GM12875 (cell line): ENCODE results near the gene PLA2G4A.

Experiments used
- H3K4me3 ChIP-seq: one replicate; pipeline ENCODE4 v1.5.1; 2011; ENCODE audit warnings: low read depth, low read length, control low read depth
- TF ChIP-seq, protein P1 (sequence below): IDR thresholded peaks from 2 replicates; pipeline ENCODE4 v1.5.1; 2011; ENCODE audit warnings: low read depth, mild to moderate bottlenecking, control low read depth, inconsistent platforms, low read length, moderate library complexity, borderline replicate concordance; ENCODE audit not compliant: insufficient read depth

The PLA2G4A gene

GRCh38 chr1:186807163-186807562 is 21.6 kb upstream of the PLA2G4A start:
- no peak overlapping the region for H3K4me3 ChIP-seq
- TF ChIP-seq, protein P1, sequence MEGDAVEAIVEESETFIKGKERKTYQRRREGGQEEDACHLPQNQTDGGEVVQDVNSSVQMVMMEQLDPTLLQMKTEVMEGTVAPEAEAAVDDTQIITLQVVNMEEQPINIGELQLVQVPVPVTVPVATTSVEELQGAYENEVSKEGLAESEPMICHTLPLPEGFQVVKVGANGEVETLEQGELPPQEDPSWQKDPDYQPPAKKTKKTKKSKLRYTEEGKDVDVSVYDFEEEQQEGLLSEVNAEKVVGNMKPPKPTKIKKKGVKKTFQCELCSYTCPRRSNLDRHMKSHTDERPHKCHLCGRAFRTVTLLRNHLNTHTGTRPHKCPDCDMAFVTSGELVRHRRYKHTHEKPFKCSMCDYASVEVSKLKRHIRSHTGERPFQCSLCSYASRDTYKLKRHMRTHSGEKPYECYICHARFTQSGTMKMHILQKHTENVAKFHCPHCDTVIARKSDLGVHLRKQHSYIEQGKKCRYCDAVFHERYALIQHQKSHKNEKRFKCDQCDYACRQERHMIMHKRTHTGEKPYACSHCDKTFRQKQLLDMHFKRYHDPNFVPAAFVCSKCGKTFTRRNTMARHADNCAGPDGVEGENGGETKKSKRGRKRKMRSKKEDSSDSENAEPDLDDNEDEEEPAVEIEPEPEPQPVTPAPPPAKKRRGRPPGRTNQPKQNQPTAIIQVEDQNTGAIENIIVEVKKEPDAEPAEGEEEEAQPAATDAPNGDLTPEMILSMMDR, result no peak

DNA sequence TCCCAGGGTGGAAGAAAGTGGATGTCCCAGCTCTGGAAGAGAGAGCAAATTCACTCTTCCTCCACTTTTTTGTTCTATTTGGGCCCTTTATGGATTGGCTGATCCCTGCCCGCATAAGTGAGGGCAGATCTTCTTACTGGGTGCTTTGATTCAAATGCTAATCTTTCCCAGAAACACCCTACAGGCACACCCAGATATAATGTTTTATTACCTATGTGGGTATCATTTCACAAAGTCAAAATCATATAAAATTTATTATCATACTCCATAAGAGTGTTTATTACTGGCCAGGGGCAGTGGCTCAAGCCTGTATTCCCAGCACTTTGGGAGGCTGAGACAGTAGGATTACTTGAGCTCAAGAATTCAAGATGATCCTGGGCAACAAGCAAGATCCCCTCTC is 16.9 kb upstream of the PLA2G4A start:
- TF ChIP-seq, protein P1, result no peak
- H3K4me3 ChIP-seq, result no peak overlapping the region

DNA sequence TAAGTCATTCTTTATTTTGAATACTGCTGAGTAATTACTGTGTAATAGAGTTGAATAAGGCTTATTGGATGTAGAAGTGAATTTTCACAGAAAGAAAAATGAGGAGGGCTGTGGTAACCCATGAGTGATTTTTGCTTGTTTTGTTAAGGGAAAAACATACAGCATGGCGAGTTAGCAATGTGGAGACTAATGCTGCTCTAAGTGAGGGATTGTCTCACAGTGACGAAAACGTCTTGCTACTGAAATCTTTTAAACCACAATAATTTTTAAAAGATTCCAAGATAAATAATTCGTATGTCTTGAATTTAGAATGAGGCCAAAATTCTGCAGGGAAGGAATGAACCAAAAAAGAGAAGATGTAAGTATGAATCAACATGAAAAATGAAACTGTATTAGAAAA is 16.2 kb upstream of the PLA2G4A start:
- TF ChIP-seq, protein P1, result no peak
- H3K4me3 ChIP-seq, result no peak overlapping the region

DNA sequence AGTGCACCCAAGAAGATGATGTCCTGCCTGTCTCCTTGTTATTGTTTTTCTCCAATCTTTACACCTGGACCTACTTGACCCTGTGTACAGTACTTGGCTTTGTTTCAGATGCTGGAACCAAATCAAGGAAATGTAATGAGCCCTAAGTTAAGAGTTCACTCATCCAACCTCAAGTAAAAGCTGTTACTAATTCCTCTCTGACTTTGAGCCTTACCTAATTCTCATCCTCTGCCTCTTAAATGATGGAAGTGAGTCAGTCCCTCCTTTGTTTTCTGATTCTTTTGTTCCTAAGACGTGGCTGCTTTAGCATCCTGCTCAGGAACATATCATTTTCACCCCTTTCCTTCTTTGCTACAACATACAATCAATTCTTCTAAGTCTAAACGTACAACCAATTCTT is 15.3 kb upstream of the PLA2G4A start:
- TF ChIP-seq, protein P1, result no peak

GRCh38 chr1:186819126-186819525 is 9.6 kb upstream of the PLA2G4A start:
- no peak overlapping the region for H3K4me3 ChIP-seq
- TF ChIP-seq, protein P1, result no peak

More for the DNA sequence above, 15.3 kb upstream of the PLA2G4A start:
- H3K4me3 ChIP-seq, result no peak overlapping the region

GRCh38 chr1:186819563-186819962 is 9.2 kb upstream of the PLA2G4A start:
- no peak overlapping the region for H3K4me3 ChIP-seq
- TF ChIP-seq, protein P1, result no peak

- TF ChIP-seq, protein P1, result no peak
- peak overlapping the region; percentile 81 for H3K4me3 ChIP-seq
These were observed 1.2 kb downstream of the PLA2G4A start for GRCh38 chr1:186829686-186830587.
